Stimulated activated CD8-positive, alpha-beta memory T cell treated with anti-CD3 and anti-CD28 coated beads, Interleukin-15, amount 100 ng/mL, for 48 hours (primary cell): Measurements from ENCODE around the gene NFIB.

Source experiments
- DNase-seq, 2 donors: peaks; one replicate each; pipeline ENCODE4 v3.0.0-alpha.2; 2020; ENCODE audit warnings: low read depth in 2 of 2

NFIB gene

GRCh38 chr9:14345354-14346230 lies 31.7 kb upstream of the NFIB start:
- DNase-seq, result no peak

GRCh38 chr9:14344941-14345353 lies 31.0 kb upstream of the NFIB start:
- DNase-seq, result no peak

DNA sequence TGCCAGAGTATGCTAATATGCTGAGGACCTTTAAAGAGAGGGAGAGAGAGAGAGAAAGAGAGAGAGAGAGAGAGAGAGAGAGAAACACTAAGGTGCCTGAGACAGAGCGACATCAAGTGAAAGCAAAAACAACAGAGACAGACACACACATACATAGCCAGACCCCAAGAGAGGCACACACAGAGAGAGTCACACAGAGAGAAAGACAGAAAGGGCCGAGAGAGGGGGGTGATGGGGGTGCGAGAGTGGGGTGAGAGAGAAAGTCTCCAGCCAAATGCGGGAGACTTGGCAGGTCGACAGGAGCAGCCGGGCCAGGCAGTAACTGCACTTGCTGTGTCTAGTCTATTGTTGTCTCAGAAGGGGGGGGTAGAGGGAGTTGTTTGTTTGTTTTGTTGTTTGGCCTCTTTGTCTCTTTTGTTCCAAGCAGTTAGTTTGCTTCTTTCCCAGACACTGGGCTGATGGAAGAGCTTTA lies 30.1 kb upstream of the NFIB start:
- DNase-seq, result no peak

DNA sequence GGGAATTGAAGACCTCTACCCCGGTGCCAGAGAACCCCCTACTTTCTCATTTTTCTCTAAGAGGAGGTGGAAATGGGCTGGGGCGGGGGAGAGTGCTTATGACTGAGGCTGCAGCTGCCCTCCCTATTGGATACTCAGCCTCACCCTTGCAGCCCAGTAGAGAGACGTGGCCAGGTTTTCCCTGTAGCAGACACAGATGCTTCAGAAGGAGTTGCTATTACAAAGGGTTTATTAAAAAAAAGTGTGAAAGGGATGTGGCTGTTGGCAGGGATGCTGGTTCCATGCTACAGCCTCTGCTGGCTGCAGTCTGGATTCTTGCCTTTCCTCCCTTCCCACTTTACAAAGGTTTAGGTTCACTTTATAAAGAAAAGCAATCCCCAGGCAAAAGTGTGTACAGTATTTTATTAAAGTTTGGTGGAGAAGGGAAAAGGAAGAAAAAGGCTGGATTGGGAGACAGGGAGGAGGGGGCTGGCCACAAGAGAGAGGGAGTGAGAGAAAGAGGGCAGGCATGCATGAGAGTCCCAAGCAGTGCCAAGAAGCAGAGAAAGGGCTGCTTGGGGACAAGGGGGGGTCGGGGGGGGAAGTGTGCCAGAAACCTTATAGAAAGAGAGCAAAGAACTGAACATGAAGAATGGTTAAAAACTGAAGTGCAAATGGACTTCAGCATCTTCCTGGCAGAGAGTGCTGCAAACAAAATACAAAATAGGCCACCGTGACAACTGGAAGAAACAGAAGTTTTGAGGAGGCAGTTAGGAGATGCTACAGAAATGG lies 29.5 kb upstream of the NFIB start:
- no peak for DNase-seq

- DNase-seq, result no peak
Observed at GRCh38 chr9:14342736-14343135, 28.8 kb upstream of the NFIB start.

GRCh38 chr9:14341437-14342122 lies 27.6 kb upstream of the NFIB start:
- DNase-seq, result no peak

DNA sequence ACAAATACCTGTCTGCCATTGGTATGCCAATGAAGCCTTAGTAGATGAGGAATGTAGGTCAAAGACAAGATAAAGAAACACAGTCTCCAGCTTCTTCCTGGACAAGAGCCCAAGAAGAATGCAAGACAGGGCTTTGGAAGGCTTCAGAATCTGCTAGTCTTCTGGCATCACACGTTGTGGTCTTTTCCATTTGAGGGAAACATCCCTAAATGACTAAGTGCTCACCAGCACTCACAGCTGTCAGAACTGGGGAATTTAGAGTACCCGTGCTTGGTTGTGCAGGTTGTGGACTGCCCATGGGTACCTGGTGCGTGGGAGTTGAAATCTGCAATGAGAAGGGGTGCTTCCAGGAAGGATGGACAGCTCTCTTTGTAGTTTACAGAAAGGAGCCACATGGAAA lies 27.1 kb upstream of the NFIB start:
- no peak for DNase-seq

- DNase-seq, result no peak
Observed at GRCh38 chr9:14340219-14340873, 26.4 kb upstream of the NFIB start.

GRCh38 chr9:14339746-14340145 lies 25.8 kb upstream of the NFIB start:
- no peak for DNase-seq

DNA sequence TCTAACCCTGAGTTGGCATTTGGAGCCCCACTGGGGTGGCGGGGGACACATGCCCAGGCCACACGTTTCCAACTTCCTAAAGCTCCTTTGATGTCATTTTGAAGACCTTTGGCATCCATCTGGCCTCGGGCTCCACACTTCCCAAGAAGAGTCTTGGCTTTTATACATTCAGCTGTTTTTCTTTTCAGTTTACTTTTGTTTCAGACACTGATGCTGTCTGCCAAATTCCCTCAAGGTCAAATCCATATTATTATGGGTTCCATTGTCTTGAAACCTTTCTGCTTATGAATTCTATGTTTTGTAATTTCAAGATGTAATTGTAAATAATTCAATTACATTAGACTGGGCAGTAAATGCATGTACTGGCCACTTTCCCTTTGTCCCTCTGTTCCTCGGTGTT lies 23.7 kb upstream of the NFIB start:
- no peak for DNase-seq

DNA sequence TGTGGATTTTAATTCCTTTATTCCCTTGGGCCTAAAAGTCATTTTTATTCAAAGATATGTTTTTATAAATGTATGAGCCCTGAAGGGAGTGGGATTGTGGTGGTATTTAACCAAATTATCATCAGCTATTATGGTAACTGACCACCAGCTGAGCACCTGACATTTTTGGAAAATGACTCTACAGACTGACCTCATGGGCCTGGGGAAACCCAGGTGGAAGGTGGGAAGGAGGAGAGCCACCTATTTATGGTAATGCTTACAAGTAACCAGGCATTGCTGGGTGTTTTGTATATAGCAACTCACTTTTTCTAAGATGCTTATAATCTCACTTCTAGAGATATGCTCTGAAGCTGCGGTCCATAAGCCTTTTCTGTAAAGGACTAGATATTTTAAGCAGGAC lies 22.3 kb upstream of the NFIB start:
- DNase-seq, result no peak

GRCh38 chr9:14331120-14331519 lies 17.2 kb upstream of the NFIB start:
- DNase-seq, result no peak

DNA sequence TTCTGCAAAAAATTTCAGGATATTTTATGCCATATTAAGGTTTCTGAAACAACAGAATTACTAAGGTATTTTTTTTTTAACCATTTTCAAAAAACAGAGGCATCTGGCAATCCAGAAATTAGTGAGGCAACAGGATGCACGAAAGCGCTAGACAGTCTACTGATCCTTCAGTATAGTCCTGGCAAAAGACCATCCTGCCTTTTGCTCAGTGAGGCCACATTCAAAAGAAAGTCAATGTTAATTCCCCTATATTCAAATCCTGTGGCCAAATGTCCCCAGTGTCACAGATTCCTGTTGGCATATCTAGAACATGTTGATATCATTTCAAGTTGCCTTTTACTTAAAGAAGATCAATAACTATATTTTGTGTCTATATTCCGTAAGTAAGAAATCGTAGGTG lies 13.1 kb upstream of the NFIB start:
- DNase-seq, result no peak

GRCh38 chr9:14326264-14326826 lies 12.4 kb upstream of the NFIB start:
- DNase-seq, result no peak

DNA sequence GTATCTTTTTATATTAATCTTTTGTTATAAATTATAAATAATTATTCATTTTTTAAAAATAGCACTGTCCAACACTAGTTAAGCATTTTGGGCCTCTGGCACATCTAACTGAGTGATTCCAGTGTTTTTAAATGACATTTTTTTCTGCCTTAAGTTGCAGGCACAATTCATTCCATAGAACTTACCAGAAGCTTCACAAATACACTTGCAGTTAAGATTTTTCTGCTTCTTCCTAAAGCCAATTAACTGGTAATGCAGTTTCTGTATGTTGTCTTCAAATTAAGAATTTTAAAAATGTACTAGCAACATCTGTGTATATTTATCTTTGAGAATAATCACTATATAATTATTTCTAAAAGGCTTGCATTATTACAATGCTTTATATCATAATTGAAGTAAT lies 11.2 kb upstream of the NFIB start:
- no peak for DNase-seq

DNA sequence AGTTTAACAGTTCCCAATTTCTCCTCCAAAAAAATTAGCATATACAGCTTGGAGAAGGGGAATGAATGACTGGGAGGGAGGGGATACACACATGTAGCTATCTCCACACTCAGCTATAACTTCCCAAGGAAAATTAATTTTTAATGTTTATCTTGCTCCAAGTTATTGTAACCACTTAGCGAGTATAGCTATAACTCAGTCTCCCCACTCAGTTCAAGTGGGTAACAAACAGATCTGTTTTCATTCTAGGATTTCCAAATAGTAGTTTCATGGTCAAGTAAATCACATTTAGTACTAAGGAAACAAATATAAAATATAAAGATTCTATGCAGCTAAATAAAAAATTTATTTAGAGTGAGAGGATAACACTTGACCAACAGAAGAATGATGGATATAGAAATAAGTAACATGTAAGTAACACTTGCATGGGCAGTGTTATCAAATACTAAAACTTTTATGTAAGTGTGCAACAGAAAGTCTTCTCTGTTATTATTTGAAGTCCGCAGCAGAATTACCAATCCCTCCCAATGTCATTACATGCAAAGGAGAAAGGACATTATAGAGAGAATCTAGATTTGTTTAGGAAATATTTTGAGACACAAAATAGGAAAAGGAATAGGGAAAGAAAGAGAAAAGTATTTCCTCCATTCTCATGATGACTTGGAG lies 10.2 kb upstream of the NFIB start:
- no peak for DNase-seq

GRCh38 chr9:14323083-14323971 lies 9.4 kb upstream of the NFIB start:
- DNase-seq, result no peak

DNA sequence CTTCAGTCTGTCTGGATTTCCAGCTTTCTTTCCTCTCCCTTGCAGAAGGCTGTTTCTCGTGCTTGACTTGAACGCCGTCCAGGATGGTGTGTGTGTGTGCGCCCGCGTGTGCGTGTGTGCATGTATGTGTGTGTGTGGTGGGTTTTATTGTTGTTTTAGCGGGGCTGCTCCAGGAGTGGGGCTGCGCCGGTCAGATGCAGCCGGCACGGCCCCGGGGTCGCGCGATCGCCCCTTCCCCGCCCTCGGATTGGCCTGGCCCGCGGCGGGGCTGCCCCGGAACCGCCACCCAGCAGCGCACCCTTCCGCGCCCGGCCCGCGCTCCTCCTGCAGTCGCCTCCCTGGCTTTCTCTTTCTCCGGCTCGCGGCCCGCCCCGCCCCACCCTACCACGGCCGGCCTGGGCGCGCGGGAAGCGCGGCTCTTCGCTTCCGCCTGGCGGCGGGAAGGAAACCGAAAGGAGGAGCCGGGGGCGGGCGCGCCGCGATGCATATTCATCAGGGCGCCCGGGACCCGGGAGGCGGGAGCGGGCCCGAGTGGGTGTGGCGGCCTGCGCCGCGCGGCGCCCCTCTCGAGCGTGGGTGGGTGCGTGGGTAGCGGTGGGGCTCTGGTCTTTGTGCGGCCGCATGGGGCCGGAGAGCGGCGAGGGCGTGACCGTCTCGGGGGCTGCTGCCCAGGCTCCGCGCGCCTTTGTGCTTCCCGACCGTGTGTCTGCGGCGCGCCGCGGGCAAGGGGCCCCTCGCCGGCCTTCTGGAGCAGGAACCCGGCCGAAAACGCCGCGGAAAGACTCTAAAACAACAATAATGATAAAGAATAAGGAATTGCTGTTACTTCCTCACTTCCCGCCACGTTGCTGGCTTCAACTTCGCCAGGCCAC lies 8.5 kb upstream of the NFIB start:
- DNase-seq, result peak; percentile 66 to 69
